Fibroblast of the conjunctiva (primary cell): Measurements from ENCODE around the gene C1QB.

Experiments used
- DNase-seq: peaks from one replicate; pipeline ENCODE4 v3.0.0-alpha.2; 2010; ENCODE audit warnings: low read depth

The C1QB gene

DNA sequence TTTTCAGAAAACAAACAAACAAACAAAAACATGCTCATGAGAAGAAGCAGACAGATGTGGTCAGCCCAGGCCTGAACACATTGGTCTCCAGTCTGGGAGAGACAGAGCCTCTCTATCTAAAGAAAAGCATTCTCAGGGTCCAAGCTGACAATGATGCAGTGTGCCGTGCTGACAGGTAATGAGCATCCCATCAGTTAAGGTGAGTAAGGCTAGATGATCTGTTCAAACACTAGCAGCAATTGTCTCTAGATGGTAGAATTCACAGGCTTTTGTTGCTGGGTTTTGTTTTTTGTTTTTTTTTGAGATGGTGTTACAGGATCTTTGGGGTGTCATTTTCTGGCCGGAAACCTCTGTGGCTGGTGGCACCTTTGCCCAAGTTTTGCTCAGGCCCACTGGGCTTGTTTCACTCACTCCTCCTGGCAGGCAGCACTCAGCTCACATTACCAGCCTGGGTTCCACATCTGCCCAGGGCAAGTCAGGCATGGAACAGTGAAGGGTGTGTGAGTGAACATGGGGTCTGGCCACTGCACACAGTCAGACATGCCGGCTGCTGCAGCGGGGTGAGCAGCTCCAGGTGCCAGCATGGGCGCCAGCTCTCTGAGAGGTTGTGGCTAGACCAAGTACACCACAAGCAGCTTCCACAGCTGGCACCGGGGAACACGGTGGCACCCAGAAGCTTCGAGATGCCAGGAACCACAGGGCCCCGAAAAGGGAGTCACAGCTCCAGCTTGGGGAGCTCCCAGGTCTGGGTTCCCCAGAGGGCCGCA is 19.2 kb upstream of the C1QB start:
- DNase-seq = no peak

DNA sequence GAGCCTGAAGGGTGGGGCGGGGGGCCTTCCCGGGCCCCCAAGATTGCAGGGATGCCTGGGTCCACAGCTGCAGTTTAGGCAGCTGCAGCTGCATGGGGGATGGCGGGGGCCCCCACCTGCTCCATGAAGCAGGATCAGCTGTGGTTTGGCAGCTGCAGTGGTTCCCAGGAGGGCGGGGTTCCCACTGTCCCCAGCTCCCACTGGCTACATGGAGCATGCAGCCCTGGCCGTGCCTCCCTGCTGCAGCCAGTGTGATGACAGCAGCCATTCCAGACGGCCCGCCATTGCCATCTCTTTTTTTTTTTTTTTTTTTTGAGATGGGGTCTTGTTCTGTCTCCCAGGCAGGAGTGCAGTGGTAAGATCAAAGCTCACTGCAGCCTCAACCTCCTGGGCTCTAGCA is 17.6 kb upstream of the C1QB start:
- no peak for DNase-seq

DNA sequence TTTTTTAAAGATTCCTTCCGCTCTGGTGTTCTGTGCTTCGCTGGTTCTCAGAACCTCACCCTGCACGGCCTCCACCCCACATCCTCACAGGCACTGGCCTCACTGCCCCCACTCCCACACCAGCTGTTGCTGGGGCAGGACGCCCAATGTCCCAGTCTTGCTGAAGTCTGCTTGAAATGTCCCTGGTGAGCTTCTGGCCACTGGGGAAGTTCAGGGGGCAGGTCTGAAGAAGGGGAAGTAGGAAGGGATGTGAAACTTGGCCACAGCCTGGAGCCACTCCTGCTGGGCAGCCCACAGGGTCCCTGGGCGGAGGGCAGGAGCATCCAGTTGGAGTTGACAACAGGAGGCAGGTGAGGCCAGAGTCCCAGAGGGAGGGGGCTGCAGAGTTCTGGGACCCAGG is 16.7 kb upstream of the C1QB start, which contains the start of gene C1QA:
Gene C1QA, plus strand, starts transcription at position 276 of the 400 bp plus-strand sequence. CDS start 989 bp downstream, outside the sequence.
- DNase-seq = no peak

DNA sequence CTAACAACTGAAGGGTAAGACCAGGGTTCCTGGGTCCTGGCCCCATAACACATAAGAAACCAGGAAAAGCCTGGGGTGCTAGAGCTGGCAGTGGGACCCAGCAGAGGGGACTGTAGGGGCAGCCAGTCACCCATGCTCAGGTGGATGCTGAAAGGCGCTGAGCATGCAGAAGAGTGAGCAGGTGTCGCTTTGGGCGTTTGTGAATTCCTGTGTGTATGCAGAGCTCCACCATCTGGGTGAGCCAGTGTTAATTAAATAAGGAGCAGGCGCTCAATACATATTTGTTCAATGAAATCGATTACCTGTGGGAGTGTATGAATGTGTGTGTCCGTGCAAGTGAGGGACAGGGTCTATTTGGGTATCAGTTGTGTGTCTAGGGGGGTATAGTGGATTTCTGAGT is 16.1 kb upstream of the C1QB start:
- DNase-seq = no peak

DNA sequence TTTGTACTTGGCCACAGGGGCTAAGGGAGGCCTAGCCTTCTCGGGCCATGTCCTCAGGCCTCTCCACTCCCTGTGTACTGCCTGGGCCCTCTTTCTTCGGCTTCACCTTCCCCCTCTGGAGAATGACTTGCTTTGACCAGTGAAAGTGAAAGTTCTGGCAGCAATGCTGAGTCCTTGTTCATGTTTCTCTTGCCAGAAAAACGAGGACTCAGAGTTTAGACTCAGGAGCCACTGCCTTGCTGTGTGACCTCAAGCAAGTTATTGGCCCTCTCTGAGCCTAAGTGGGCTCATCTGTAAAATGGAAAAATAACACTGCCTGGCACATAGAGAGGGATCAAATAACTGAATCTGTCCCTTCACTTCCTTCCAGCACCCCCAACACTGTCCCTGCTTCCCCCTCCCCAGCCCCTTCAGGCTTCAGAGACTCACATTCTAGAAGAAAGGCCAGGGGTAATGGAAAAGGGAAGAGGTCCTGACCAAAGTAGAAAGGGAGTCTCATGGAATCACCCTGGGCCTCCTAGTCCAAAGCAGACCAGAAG is 15.1 kb upstream of the C1QB start:
- DNase-seq = no peak

DNA sequence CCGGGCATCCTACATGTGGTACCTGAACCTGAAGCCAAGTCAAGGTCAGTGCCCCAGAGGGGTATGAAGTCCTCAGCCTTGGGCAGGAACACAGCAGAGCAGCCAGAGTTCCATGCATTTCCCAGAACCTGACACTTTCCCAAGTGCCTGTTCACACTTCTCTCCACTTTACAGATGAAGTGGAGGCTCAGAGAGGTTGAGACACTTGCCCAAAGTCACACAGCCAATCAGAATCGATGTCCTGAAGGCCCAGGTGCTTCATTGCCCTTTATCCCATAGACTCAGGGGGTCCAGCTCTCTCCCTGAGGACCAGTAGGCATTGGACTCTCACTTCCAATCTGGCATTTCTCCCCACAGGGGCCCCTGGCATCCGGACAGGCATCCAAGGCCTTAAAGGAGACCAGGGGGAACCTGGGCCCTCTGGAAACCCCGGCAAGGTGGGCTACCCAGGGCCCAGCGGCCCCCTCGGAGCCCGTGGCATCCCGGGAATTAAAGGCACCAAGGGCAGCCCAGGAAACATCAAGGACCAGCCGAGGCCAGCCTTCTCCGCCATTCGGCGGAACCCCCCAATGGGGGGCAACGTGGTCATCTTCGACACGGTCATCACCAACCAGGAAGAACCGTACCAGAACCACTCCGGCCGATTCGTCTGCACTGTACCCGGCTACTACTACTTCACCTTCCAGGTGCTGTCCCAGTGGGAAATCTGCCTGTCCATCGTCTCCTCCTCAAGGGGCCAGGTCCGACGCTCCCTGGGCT is 14.4 kb upstream of the C1QB start:
- no peak for DNase-seq

DNA sequence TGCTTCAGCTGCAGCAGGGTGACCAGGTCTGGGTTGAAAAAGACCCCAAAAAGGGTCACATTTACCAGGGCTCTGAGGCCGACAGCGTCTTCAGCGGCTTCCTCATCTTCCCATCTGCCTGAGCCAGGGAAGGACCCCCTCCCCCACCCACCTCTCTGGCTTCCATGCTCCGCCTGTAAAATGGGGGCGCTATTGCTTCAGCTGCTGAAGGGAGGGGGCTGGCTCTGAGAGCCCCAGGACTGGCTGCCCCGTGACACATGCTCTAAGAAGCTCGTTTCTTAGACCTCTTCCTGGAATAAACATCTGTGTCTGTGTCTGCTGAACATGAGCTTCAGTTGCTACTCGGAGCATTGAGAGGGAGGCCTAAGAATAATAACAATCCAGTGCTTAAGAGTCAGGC is 13.8 kb upstream of the C1QB start:
- DNase-seq = no peak

DNA sequence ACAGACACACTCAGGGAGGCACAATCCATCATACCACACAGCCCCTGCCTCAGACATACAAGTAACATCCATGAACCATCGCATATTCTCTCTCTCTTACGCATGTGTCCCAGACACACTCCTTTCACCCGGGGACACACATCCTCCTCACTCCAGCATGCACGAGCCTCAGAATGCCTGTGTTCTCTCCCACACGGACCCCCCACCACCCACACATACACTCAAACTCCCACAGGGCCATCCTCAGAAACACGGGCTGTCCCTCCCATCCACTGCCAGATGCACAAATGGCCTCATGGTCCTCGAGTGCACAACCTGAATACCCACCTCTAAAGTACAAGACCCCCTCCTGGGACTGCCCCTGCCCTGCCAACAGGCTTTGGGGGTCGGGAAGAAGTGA is 11.8 kb upstream of the C1QB start:
- DNase-seq = no peak

DNA sequence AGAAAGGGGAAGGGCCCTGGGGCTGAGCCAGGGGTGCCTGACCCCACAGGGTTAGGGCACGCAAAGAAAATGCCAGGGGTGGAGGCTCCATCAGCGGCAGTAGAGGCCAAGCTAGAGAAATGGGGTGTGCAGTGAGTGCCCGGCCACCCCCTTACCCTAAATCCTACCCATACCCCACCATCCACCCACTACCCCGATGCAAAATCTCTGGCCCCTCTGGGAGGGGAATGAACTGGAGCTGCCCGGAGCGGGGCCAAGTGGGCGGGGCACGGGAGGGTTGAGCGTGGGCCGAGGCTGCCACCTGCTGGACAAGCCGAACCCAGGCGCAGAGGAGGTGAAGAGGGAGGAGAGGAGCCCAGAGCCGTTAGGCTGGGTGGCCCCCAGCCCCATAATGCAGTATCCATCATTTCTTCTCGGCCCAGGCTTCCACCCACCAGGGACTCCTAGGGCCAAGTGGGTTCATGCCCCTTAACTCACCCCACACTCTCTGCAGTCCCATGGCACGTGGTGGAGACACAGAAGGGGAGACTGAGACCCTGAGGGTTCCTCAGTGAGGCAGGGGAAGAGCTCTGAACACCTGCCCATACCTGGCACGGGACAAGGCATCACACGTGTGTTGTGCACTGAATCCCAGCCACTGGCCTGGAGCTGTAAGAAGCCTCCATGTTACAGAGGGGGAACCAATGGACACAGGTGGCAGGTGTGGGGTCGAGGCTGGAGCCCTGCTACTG is 11.0 kb upstream of the C1QB start:
- DNase-seq = no peak

DNA sequence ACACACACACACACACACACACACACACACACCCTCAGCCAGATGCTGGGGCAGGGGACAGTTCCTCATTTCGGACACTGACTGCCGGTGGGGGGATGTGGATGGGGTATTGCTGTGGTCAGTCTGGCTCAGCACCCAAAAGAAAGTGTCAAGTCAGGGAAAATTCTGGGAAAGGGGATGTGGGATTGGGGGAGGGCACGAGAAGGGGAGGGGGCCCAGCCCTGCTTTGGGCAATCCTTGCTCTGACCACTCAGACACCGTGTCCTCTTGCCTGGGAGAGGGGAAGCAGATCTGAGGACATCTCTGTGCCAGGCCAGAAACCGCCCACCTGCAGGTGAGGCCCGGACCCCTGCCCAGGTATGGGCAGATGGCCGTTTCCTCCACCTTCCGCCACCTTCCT is 9.7 kb upstream of the C1QB start, which contains the start of gene C1QC:
Gene C1QC, plus strand, starts transcription at position 253 of the 400 bp plus-strand sequence. CDS start 391 bp downstream, outside the sequence.
- no peak for DNase-seq

DNA sequence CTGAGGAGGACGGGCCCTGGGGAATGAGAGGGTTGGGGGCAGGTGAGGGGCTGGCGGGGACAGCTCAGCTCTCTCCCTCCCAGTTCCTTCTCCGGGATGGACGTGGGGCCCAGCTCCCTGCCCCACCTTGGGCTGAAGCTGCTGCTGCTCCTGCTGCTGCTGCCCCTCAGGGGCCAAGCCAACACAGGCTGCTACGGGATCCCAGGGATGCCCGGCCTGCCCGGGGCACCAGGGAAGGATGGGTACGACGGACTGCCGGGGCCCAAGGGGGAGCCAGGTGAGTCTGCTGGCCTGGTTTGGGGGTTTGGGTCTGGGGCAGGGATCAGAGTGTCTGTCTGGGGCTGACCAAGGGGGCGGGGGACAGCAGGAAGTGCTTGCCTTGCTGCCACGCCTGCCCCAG is 9.1 kb upstream of the C1QB start:
- DNase-seq = no peak

DNA sequence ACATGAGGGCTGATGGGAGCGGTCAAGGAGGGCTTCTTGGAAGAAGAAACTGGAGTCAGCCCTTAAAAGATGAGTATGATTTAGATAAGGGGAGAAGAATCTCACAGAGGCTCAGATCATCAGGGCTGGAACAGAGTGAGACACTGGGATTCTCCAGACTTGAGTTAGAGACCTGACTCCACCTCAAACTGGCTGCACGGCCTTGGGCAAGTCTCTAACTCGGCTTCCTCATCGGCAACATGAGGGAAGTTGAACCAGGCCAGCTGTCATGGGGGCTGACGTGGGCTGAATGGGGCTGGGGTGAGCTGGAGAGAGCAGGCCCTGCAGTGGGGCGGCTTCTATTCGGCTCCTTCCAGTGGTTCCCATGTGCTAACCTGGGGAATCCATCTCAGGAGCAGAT is 7.1 kb upstream of the C1QB start:
- DNase-seq = no peak

DNA sequence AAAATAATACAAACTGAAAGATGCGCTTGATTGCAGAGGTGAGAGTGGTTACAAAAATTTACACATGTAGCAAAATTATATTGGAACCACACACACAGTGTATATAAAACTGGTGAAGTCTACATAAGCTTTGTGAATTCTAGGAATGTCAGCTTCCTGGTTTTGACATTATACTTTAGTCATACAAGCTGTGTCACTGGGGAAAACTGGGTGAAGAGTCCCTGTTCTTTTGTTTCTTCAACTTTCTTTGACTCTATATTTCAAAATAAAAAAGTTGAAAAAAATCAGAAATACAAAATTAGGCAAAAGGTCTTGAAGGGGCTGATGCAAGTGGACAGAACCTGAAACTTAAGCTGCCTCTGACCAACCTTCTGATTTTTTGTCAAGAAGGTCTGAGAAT is 6.7 kb upstream of the C1QB start:
- no peak for DNase-seq

DNA sequence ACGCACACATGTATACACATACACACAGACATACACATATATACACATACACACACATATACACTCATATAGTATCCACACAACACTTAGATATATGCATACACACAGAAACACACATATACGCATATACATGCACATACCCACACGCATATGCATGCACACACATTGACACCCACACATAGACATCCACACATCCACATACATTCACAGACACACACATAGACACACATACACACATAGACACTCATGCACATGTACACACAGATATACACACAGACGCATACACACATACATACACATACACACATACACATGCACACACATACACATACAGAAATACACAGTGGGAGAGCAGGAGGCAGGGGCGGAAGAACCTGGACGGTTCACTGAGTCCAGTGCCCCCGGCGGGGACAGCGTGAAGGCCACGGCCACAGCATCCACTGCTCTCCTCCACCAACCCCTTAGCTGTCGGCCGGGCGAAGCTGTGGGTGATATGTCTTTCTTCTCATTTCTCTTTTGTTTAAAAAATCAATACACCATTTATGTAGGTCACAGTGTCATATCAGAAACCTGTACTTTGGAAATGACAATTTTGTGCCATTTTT is 2.8 kb upstream of the C1QB start:
- DNase-seq = no peak

DNA sequence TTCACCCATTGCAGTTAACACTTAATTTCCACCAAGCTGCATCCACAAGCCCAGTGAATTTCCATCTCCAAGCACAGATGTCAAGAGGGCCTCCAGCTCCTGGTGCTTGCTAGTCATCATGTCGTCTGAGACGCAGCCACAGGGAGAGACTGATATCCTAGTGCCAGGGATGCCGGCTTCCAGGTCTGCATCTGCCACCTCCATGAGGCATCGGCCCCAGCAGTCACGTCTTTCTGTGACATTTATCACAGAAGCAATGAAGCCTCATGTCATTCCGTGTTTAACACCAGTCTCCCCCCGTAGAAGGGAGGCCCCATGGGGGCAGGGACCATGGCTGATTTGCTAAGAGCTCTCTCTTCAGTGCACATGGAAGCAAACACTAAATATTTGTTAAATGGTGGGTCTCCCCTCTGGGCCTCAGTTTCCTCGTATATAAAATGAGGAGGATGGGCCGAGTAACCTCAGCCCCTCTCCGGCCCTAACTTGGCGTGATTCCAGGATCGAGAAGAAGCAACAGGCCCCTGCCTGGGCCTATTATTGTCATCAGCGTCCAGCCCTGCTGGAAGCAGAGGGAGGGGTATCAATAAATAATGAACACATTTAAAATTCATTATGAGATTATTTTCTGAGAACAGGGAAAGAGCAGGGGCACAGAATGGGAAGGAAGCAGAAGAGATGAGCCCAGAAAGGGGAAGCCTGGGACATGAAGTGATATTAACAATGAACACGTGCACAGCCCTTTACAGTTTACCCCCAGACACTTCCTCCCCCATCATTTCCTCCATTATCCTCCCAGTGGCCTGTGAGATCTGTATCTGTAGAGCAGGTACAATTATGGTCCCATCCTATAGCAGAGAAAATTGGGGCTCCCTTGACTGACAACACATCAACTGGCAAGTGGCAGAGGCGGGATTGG is 837 bp upstream of the C1QB start:
- no peak for DNase-seq

DNA sequence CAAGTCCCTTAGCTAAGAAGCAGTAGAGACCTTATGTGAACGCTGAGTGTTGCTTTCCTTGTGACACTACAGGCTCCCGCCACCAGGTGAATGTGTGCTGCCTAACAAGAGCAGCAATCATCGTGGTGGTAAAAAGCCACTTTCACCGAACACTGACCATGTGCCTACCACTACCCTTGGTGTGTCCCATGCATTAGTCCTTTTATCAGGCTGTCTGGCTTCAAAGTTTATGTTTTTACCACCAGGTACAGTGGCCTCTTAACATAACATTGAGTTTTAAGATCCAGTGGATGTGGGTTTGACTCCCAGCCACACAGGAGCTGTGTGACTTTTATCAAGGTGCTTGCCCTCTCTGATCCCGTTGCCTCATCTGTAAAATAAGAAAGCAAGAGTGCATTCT is 1.7 kb downstream of the C1QB start:
- no peak for DNase-seq

DNA sequence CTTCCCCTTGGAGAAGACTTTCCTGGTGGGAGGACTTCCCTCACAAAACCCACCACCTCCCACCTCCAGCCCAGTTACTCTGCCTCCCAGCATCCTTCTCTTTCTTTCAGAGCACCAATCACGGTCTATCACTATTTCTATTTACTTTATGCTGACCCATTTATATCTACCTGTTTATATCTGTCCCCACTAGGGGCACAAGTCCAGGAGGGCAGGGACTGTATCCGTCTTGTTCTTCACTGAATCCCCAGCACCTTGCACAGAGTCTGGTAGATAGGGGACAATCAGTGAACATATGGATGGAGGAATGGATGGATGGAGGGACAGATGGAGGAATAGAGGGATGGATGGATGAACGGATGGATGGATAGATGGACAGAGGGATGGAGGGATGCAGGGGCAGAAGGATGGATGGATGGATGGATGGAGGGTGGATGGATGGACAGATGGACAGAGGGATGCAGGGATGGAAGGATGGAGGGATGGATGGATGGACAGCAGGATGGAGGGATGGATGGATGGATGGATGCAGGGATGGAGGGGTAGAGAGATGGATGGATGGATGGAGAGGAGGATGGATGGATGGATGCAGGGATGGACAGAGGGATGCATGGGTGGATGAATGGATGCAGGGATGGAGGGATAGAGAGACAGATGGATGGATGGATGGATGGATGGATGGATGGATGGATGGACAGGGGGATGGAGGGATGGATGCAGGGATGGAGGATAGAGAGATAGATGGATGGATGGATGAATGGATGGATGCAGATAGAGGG is 5.5 kb downstream of the C1QB start:
- DNase-seq = no peak

DNA sequence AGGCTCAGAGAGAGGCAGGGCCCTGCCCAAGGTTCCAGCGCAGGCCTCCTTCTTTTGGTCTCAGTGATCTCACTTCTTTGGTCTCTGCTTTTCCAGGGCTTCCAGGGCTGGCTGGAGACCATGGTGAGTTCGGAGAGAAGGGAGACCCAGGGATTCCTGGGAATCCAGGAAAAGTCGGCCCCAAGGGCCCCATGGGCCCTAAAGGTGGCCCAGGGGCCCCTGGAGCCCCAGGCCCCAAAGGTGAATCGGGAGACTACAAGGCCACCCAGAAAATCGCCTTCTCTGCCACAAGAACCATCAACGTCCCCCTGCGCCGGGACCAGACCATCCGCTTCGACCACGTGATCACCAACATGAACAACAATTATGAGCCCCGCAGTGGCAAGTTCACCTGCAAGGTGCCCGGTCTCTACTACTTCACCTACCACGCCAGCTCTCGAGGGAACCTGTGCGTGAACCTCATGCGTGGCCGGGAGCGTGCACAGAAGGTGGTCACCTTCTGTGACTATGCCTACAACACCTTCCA is 7.7 kb downstream of the C1QB start:
- no peak for DNase-seq

DNA sequence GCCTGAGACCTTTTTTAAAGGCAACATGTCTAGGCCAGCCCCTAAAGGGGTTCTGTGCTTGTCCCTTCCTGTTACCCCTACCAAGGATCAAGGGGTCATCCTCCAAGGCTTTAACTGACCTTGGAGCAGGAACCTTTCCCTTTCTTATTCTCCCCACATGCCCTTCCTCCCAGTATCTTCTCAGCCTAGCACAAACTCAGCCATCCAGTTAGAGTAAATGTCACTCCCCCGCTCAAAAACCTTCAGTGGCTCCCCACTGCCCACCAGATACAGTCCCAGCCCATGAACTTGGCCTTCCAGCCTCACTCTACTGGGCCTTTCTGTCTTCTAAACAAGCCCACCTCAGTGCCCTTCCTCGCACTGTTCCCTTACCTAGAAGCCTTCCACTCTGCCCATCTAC is 8.8 kb downstream of the C1QB start:
- no peak for DNase-seq

DNA sequence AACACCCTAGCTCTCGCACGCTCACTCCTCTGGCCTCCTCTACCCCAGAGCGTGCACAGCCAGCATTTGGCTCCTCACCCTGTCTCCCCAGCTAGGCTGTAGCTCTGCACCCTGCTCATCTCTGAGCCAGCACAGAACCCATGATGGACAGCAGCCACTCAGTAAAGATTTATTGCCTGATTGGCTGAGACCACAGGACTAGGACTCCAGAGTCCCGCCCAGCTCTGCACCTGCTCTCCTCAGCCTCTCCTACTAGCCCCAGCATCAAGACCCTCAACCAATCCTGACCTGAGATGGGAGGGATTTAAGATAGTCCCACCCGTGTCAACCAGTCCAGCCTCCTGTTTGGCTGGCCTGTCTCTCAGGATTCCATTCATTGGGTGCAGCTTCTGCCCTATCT is 9.3 kb downstream of the C1QB start:
- DNase-seq = no peak
